GM19324 (cell line): ENCODE measurements around the gene PCTP.

ENCODE experiments used
- ATAC-seq: cut with Tn5 transposase; IDR thresholded peaks from one replicate; pipeline ENCODE4 v1.9.1; 2021; ENCODE audit warnings: mild to moderate bottlenecking, moderate library complexity; ENCODE audit not compliant: unreplicated experiment, low FRiP score

Gene PCTP

GRCh38 chr17:55784666-55785065, 33.8 kb downstream of the PCTP start:
- no peak for ATAC-seq

- ATAC-seq: no peak
These were observed 34.3 kb downstream of the PCTP start for GRCh38 chr17:55785181-55785580.

- ATAC-seq: no peak
These were observed 42.4 kb downstream of the PCTP start for GRCh38 chr17:55793272-55793671.

GRCh38 chr17:55794725-55795482, 44.1 kb downstream of the PCTP start:
- no peak for ATAC-seq

GRCh38 chr17:55806745-55807495, 56.1 kb downstream of the PCTP start:
- no peak for ATAC-seq

- no peak for ATAC-seq
These were observed 60.7 kb downstream of the PCTP start for GRCh38 chr17:55811536-55811935.

GRCh38 chr17:55812323-55812722, 61.5 kb downstream of the PCTP start:
- no peak for ATAC-seq

GRCh38 chr17:55813944-55814343, 63.1 kb downstream of the PCTP start:
- ATAC-seq: no peak

GRCh38 chr17:55814377-55814776, 63.5 kb downstream of the PCTP start:
- no peak for ATAC-seq

GRCh38 chr17:55816532-55817396, 65.9 kb downstream of the PCTP start:
- no peak for ATAC-seq

GRCh38 chr17:55817397-55817709, 66.5 kb downstream of the PCTP start:
- ATAC-seq: no peak

GRCh38 chr17:55818026-55818425, 67.2 kb downstream of the PCTP start:
- ATAC-seq: no peak

GRCh38 chr17:55818451-55819375, 67.9 kb downstream of the PCTP start:
- no peak for ATAC-seq

- ATAC-seq: no peak
These were observed 69.8 kb downstream of the PCTP start for GRCh38 chr17:55820675-55821074.

GRCh38 chr17:55822028-55822427, 71.2 kb downstream of the PCTP start:
- no peak for ATAC-seq

GRCh38 chr17:55825213-55825612, 74.4 kb downstream of the PCTP start:
- ATAC-seq: no peak
